HEK293 (cell line): ENCODE measurements around the gene CIRBP.

ENCODE experiments used
- CTCF ChIA-PET: fragments of 350-600 bp; formaldehyde crosslinking; extraction: SDS; loops from one replicate; lab custom pipeline; 2021; ENCODE audit warnings: antibody characterized with exemption; lab: Yijun Ruan, JAX
- POLR2A ChIA-PET: fragments of 300-600 bp; formaldehyde crosslinking; extraction: SDS; loops from one replicate; lab custom pipeline; 2020; ENCODE audit warnings: antibody characterized with exemption, inconsistent platforms; lab: Yijun Ruan, JAX
- H3K27ac ChIP-seq: fragments of 200-500 bp; sonication (Bioruptor generic); 2 replicates; pipeline ENCODE4 v1.5.1; 2014; ENCODE audit warnings: low read depth, low read length, control low read depth, inconsistent platforms; ENCODE audit errors: extremely low read depth
- H3K36me3 ChIP-seq, 2 experiments: fragments of 200-500 bp in 1 of 2; sonication (Bioruptor generic) in 1 of 2; 1 replicate in 1 of 2; 2 replicates in 1 of 2; pipeline ENCODE4 v1.5.1; 2014 to 2017; ENCODE audit warnings: inconsistent platforms in 2 of 2, low read length in 2 of 2; ENCODE audit not compliant: control insufficient read depth in 2 of 2, insufficient read depth in 1 of 2
- H3K4me1 ChIP-seq: fragments of 200-500 bp; sonication (Bioruptor generic); 2 replicates; pipeline ENCODE4 v1.5.1; 2014; ENCODE audit warnings: mild to moderate bottlenecking, low read length, inconsistent platforms; ENCODE audit not compliant: control insufficient read depth, insufficient read depth
- H3K4me3 ChIP-seq: 2 replicates; pipeline ENCODE4 v1.5.1; 2011; ENCODE audit warnings: low read depth, mild to moderate bottlenecking, control low read depth, low read length, moderate library complexity
- H3K9me3 ChIP-seq: fragments of 200-500 bp; sonication (Bioruptor generic); 2 replicates; pipeline ENCODE4 v1.5.1; 2014; ENCODE audit warnings: low read depth, low read length, inconsistent platforms; ENCODE audit not compliant: control insufficient read depth, insufficient read depth
- GLI2 ChIP-seq: fragments of 450-650 bp; formaldehyde crosslinking; IDR thresholded peaks from 2 replicates; pipeline ENCODE4; 2017; ENCODE audit warnings: missing biosample characterization, missing genetic modification characterization, low read depth, borderline replicate concordance
- HOXA7 ChIP-seq: sonication (generic); formaldehyde crosslinking; IDR thresholded peaks from 2 replicates; pipeline ENCODE4 v1.8.1; 2022; ENCODE audit warnings: missing genetic modification reagents, borderline replicate concordance
- KLF10 ChIP-seq: fragments of 450-650 bp; IDR thresholded peaks from 2 replicates; pipeline ENCODE4 v1.5.1; 2018; ENCODE audit warnings: missing biosample characterization, mild to moderate bottlenecking, missing genetic modification characterization
- SCRT1 ChIP-seq: fragments of 450-650 bp; formaldehyde crosslinking; IDR thresholded peaks from 2 replicates; pipeline ENCODE4 v1.5.1; 2016; ENCODE audit warnings: missing biosample characterization, missing genetic modification characterization, borderline replicate concordance
- SCRT2 ChIP-seq: fragments of 450-650 bp; formaldehyde crosslinking; IDR thresholded peaks from 2 replicates; pipeline ENCODE4 v1.5.1; 2016; ENCODE audit warnings: missing biosample characterization, missing genetic modification characterization
- ZBTB21 ChIP-seq: fragments of 450-650 bp; formaldehyde crosslinking; IDR thresholded peaks from 2 replicates; pipeline ENCODE4 v1.5.1; 2017; ENCODE audit warnings: missing biosample characterization, missing genetic modification characterization
- ZNF335 ChIP-seq: fragments of 450-650 bp; formaldehyde crosslinking; conservative IDR thresholded peaks from 2 replicates; pipeline ENCODE4 v1.5.1; 2016; ENCODE audit warnings: missing biosample characterization, missing genetic modification characterization
- ZNF530 ChIP-seq: fragments of 450-650 bp; formaldehyde crosslinking; IDR thresholded peaks from 2 replicates; pipeline ENCODE4 v1.5.1; 2016; ENCODE audit warnings: low read depth, missing biosample characterization, missing genetic modification characterization
- ZNF549 ChIP-seq: fragments of 450-650 bp; IDR thresholded peaks from 2 replicates; pipeline ENCODE4 v1.5.1; 2018; ENCODE audit warnings: missing biosample characterization, missing genetic modification characterization, mild to moderate bottlenecking, inconsistent platforms, moderate library complexity
- ZNF560 ChIP-seq: fragments of 450-650 bp; formaldehyde crosslinking; IDR thresholded peaks from 2 replicates; pipeline ENCODE4 v1.5.1; 2017; ENCODE audit warnings: missing biosample characterization, missing genetic modification characterization, borderline replicate concordance
- ZNF626 ChIP-seq: fragments of 450-650 bp; sonication (Bioruptor Pico); formaldehyde crosslinking; IDR thresholded peaks from 2 replicates; pipeline ENCODE4 v1.5.1; 2018; ENCODE audit warnings: missing biosample characterization, missing genetic modification characterization, inconsistent platforms
- ZNF776 ChIP-seq: fragments of 450-650 bp; formaldehyde crosslinking; IDR thresholded peaks from 2 replicates; pipeline ENCODE4 v1.5.0; 2017; ENCODE audit warnings: missing biosample characterization, missing genetic modification characterization, borderline replicate concordance
- ZSCAN16 ChIP-seq: fragments of 450-650 bp; formaldehyde crosslinking; IDR thresholded peaks from 2 replicates; pipeline ENCODE4 v1.5.1; 2016; ENCODE audit warnings: missing biosample characterization, missing genetic modification characterization
- TF ChIP-seq, protein P1 (sequence below): fragments of 450-650 bp; formaldehyde crosslinking; IDR thresholded peaks from 2 replicates; pipeline ENCODE4 v1.5.1; 2016; ENCODE audit warnings: missing biosample characterization, missing genetic modification characterization
- TF ChIP-seq, protein P2 (sequence below): fragments of 450-650 bp; formaldehyde crosslinking; IDR thresholded peaks from 2 replicates; pipeline ENCODE4 v1.5.1; 2016; ENCODE audit warnings: missing biosample characterization, missing genetic modification characterization
- TF ChIP-seq, protein P3 (sequence below): fragments of 450-650 bp; formaldehyde crosslinking; IDR thresholded peaks from 2 replicates; pipeline ENCODE4 v1.5.1; 2016; ENCODE audit warnings: missing biosample characterization, missing genetic modification characterization

The CIRBP gene

DNA sequence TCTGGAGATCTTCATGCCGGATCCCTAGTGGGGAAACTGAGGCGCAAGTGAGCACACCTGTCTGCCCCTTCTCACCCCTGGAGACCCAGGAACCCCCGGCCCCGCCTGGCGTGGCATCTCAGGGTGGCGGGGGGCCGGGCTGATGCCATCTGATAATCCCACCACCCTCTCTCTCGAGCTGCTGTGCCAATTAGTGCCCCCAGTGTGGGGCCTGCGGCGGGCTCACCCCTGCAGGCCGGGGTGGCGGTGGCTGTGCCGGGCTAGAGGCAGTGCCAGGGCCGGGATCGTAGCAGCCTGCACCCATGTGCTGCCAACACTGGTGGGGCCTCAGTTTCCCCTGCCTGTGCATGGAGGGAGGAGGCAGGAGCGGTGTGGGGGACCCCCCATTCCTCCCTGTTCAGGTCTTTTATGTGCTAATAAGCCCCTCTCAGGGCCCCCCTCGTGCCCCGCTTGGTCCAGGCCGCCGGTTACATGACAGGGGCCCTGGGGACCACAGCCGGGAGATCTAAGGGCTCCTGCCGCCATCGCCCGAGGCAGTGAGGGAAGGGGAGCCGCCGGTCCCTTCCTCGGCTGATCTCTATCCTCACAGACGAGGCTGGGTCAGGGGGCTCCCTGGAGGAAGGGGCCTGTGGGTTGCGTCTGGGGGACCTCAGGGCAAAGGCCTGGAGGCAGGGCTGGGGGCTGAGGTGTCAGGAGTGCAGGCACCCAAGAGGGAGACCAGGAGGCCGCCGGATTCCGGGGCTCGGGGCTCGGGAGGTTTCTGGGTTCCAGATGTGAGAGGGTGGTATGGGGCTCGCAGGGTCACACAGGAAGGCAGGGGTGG lies 24.9 kb downstream of the CIRBP start:
- ChIA-PET POLR2A (interaction anchor here (1.0 kb wide), 1 partner anchor 19 kb away, joined by 3 read pairs; the partner anchor contains the start of gene FAM174C), CTCF (no interaction called here)
- H3K4me1 ChIP-seq: 0 out of 2 replicates have a peak, but pooled peaks cover 3% of the 10 kb centered on the region
- H3K4me3 ChIP-seq: no peak overlapping the region
- no peaks in the 10 kb centered on the region for H3K9me3 ChIP-seq
- TF ChIP-seq, protein P1, sequence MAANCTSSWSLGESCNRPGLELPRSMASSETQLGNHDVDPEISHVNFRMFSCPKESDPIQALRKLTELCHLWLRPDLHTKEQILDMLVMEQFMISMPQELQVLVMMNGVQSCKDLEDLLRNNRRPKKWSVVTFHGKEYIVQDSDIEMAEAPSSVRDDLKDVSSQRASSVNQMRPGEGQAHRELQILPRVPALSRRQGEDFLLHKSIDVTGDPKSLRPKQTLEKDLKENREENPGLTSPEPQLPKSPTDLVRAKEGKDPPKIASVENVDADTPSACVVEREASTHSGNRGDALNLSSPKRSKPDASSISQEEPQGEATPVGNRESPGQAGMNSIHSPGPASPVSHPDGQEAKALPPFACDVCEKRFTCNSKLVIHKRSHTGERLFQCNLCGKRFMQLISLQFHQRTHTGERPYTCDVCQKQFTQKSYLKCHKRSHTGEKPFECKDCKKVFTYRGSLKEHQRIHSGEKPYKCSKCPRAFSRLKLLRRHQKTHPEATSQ (tag by site-specific recombination): no peak
- TF ChIP-seq ZSCAN16 (tag by site-specific recombination) (no peak), KLF10 (tag by site-specific recombination) (no peak), ZNF549 (no peak)
- TF ChIP-seq, protein P2, sequence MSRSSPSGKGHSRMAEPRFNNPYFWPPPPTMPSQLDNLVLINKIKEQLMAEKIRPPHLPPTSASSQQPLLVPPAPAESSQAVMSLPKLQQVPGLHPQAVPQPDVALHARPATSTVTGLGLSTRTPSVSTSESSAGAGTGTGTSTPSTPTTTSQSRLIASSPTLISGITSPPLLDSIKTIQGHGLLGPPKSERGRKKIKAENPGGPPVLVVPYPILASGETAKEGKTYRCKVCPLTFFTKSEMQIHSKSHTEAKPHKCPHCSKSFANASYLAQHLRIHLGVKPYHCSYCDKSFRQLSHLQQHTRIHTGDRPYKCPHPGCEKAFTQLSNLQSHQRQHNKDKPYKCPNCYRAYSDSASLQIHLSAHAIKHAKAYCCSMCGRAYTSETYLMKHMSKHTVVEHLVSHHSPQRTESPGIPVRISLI (tag by site-specific recombination): no peak
- TF ChIP-seq, protein P3, sequence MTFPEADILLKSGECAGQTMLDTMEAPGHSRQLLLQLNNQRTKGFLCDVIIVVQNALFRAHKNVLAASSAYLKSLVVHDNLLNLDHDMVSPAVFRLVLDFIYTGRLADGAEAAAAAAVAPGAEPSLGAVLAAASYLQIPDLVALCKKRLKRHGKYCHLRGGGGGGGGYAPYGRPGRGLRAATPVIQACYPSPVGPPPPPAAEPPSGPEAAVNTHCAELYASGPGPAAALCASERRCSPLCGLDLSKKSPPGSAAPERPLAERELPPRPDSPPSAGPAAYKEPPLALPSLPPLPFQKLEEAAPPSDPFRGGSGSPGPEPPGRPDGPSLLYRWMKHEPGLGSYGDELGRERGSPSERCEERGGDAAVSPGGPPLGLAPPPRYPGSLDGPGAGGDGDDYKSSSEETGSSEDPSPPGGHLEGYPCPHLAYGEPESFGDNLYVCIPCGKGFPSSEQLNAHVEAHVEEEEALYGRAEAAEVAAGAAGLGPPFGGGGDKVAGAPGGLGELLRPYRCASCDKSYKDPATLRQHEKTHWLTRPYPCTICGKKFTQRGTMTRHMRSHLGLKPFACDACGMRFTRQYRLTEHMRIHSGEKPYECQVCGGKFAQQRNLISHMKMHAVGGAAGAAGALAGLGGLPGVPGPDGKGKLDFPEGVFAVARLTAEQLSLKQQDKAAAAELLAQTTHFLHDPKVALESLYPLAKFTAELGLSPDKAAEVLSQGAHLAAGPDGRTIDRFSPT (tag by site-specific recombination): peak; percentile 56
- no peak overlapping the region for H3K27ac ChIP-seq
- no peaks in the 10 kb centered on the region for H3K36me3 ChIP-seq

- Histone ChIP-seq H3K4me3 (no peak overlapping the region), H3K4me1 (0 out of 2 replicates have a peak, but pooled peaks cover 3% of the 10 kb centered on the region), H3K9me3 (no peaks in the 10 kb centered on the region), H3K36me3 (no peaks in the 10 kb centered on the region), H3K27ac (no peak overlapping the region)
- TF ChIP-seq GLI2 (no peak), ZNF335 (no peak), ZNF560 (tag by site-specific recombination) (no peak), ZNF626 (tag by site-specific recombination) (no peak), ZNF530 (tag by site-specific recombination) (no peak), ZBTB21 (tag by site-specific recombination) (no peak), SCRT2 (tag by site-specific recombination) (peak; percentile 77), ZNF549 (no peak), HOXA7 (CRISPR knock-in tag) (no peak), SCRT1 (tag by site-specific recombination) (peak; percentile 69), ZNF776 (no peak)
- CTCF ChIA-PET: no interaction called here
- POLR2A ChIA-PET: interaction anchor here (1.0 kb wide), 1 partner anchor 19 kb away, joined by 3 read pairs; the partner anchor contains the start of gene FAM174C
These were observed 25.6 kb downstream of the CIRBP start for GRCh38 chr19:1294688-1295087.
